Activated CD8-positive, alpha-beta memory T cell treated with anti-CD3 and anti-CD28 coated beads for 4 hours (primary cell): Measurements from ENCODE around the gene FBXL16.
"Not testable (repeated sequence)": the region's sequence is repeated elsewhere in the genome, so short reads cannot be mapped to it uniquely, and the experiment has no call there.

Experiments used
- DNase-seq, 2 donors: peaks; one replicate each; pipeline ENCODE4 v3.0.0-alpha.2; 2020; ENCODE audit warnings: low read depth in 2 of 2

FBXL16 gene

GRCh38 chr16:705431-706188 is at the start of gene FBXL16:
Gene FBXL16 (minus strand): TSS chr16:705801. CDS start chr16:697405, 8,396 bp downstream.
- no peak for DNase-seq

- DNase-seq: no peak
Observed at GRCh38 chr16:754656-755055, 49.1 kb upstream of the FBXL16 start.

DNA sequence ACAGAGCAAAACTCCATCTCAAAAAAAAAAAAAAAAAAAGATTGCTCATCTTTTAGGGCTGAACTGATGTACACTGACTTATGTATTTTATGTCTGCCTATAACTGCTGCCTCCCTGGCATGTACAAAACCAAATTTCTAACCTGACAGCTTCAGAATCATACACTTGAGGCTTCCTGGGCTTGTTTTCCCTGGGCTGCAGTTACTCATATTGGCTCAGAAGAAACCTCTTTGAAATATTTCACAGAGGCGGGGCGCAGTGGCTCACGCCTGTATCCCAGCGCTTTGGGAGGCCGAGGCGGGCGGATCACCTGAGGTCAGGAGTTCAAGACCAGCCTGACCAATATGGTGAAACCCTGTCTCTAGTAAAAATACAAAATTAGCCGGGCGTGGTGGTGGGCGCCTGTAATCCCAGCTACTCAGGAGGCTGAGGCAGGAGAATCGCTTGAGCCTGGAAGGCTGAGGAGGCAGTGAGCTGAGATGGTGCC is 48.6 kb upstream of the FBXL16 start:
- not testable (repeated sequence) for DNase-seq

DNA sequence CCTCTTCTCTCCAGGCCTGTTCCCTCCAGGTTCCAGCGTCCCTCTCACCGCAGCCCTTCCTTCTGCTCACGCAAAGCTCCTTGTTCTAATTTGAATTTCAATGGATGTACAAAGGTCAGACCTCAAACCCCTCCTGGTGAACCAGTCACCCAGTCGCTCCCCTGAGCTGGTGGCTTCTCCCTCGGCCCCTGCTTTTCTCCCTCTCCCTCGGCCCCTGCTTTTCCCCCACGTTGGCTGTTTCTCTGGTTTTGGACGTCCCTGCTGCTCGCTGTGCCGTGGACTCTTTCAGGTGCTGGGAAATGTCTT is 46.4 kb upstream of the FBXL16 start:
- no peak for DNase-seq

- DNase-seq: no peak
Observed at GRCh38 chr16:751152-752006, 45.8 kb upstream of the FBXL16 start.

DNA sequence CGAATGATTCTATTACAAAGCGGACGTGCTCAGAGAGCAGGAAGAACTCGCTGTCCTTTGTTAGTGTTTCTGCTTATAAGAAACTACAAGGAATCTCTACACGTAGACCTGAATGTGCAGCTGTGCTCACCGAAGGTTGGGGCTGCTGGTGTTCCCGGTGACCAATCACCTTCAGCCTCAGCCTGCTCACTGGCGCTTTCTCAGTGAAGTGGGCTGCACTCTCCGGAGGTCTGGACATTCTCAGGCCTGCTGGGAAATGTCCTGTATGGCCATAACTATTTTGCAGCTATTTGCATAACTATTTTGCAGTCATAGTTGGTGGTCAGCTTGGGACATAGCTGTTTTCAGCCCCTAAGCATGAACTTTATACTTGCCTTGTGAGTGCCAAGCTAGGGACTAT is 44.9 kb upstream of the FBXL16 start:
- no peak for DNase-seq

DNA sequence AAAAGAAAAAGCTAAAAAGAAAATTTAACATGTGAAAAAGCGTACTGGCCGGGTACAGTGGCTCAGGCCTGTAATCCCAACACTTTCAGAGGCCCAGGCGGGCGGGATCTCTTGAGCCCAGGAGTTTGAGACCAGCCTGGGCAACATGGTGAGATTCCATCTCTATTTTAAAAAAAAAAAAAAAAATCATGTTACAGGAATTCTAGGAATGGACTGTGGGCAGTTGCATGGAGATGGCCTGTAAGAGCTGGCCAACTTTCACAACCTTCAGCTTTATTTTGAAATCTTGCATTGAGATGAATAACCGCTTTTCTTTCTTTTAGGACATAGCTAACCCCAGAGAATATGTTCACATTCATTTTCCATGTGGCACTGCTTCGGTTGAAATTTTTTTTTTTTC is 43.4 kb upstream of the FBXL16 start:
- no peak for DNase-seq

- no peak for DNase-seq
Observed at GRCh38 chr16:747978-748746, 42.6 kb upstream of the FBXL16 start.

- no peak for DNase-seq
Observed at GRCh38 chr16:746637-747036, 41.0 kb upstream of the FBXL16 start.

- DNase-seq: no peak
Observed at GRCh38 chr16:745739-746138, 40.1 kb upstream of the FBXL16 start.

GRCh38 chr16:743794-744500 is 38.3 kb upstream of the FBXL16 start:
- no peak for DNase-seq

GRCh38 chr16:742894-743293 is 37.3 kb upstream of the FBXL16 start:
- DNase-seq: not testable (repeated sequence)

DNA sequence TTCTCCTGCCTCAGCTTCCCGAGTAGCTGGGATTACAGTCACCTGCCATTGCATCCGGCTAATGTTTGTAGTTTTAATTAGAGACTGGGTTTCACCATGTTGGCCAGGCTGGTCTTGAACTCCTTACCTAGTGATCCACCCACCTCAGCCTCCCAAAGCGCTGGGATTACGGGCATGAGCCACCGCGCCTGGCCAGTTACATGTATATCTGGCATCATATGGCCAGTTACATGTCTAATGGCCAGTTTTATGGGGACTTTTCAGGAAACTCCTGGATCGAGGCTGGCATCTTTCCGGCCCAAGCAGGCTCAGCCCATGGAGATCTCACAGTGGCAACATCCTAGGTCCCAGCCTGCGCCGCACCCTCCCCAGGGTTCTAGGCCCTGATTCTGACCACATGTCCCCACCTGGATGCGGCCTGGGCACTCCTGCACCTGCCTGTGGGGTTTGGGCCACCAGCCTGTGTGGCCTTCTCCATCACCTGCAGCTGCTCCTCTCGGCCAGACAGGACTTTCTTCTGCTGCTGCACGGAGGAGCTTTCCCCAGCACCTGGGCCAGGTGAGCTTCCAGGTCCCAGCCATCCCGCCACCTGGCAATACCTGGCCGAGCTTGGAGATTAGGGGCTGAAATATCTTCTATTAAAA is 36.5 kb upstream of the FBXL16 start:
- no peak for DNase-seq

GRCh38 chr16:740764-741505 is 35.3 kb upstream of the FBXL16 start, which contains the start of gene CIAO3:
Gene CIAO3 (minus strand): TSS chr16:740997. CDS start chr16:740985, 12 bp downstream.
- peak; percentile 84 to 86 for DNase-seq

DNA sequence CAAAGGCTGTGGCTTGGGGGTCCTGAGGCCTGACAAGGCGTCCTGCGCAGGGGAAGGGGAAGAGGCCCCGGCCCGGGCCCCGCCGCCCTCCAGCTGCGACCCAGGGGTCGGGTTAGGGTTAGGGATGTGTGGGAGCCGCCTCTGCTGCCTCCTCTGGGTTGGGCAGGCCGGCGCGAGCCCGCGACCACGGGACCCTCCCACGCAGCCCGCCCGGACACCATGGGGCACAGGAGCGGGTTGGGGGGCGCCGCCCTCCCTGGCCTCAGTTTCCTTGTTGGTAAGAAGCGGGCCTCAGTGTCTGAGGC is 34.8 kb upstream of the FBXL16 start:
- no peak for DNase-seq

DNA sequence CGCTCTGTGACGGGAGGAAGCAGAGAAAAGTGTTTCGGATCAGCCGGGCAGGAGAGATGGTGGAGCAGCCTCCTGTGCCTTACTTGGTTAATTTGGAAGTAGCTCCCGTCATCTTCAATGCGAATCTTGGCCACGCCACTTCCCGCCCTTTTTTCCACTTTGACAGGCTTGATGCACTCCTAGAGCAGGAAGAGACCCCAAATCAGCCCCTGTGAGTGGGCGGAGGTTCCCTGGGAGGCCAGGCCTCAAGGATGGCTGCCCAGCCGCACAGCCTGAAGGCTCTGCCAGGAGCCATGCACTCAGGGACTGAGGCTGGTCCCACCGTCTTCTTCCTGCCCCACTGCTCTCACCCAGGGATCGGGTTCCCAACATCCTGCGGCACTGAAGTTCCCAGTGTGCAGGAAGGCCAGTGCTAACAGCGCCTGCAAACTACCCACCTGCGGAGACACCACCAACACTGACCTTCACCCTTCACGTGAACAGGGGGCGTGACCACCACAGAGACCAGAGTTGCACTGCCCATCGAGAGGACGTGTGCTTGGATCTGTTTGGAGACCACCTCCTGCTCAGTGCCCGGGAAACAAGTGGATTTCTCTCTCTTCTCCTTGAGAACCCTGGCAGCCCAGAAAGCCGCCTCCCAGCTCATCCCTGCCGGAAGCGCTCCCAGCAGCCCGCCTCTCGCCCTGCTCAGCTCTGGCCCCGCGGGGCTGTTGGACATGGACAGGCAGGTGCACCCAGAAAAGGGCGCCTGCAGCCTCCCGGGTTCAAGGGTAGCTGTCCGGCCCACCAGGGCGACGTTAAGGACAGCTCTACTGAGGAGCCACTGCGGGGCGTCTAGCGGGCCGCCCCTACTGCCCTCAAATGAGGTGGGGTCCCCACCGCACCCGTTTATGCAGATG is 34.2 kb upstream of the FBXL16 start:
- no peak for DNase-seq

DNA sequence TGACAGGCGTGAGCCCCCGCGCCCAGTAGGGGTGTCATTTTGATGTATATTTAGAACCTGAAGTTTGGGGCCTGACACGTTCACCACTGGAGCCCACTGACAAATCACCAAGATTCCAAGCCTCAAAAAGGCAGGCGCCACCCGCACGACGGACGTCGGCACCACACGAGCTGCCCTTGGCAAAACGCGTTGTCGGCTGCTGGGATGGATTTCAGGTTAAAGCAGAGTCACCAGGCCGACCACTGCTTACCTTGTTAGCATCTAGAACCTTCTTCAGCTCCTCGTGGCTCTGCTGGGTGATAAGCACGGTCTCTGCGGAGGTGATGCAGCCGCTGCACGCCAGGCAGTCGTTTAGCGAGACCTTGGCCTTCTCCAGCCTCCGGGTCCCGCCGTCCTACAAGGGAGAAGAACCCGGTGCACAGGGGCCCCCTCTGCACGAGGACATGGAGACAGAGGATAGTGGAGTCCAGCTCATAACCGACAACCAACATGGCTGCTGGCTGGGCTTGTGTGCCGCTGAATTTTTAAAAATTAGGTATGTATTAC is 31.4 kb upstream of the FBXL16 start:
- no peak for DNase-seq

DNA sequence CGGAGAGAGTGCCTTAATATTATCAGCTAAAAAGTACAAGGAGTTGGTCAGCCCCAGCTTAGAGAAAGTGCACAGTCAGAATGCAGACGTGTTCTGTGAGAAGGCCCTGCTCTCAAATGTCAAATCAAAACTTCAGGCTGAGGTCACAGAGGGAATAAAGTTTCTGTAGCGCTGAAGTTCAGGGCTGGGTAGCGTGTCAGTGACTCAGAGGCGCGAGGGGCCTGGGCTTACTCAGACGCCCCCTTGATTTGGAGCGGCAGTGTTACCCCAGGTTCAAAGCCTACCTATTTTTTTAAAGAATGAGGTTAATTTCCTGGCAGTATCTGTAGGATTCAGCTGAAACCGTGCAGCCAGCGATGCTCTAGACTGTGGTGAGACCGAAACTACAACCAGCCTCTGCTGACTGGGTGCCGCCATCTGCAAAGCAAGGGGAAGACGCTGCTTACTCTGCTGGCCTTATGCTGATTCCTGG is 30.4 kb upstream of the FBXL16 start:
- no peak for DNase-seq
